Endothelial cell of umbilical vein (primary cell): ENCODE measurements around the gene SLC6A9. TPM values are rescaled to one million over a fixed set of nuclear protein-coding genes. Genes with fewer than 3 reads are reported as not detected.

Experiments used
- BruUV-seq: library from RNA; stranded (reverse); fragments of 400-500 nt; replicated peaks from 2 replicates; lab custom pipeline; 2021; lab: Mats Ljungman, UMichigan
- CTCF ChIA-PET: fragments of 300-600, 350-600 bp; sonication (Branson Sonifier 250); formaldehyde crosslinking; loops from one replicate; lab custom pipeline; 2021; ENCODE audit warnings: antibody characterized with exemption, inconsistent platforms; lab: Charles Lee
- POLR2A ChIA-PET: fragments of 300-600, 350-600 bp; sonication (Branson Sonifier 250); formaldehyde crosslinking; loops from one replicate; lab custom pipeline; 2021; ENCODE audit warnings: antibody characterized with exemption, inconsistent platforms; lab: Charles Lee
- DNase-seq: peaks from one replicate; pipeline ENCODE4 v3.0.0-alpha.2; 2011; ENCODE audit warnings: low read depth, low spot score
- FAIRE-seq: peaks from 2 replicates; lab custom pipeline; 2011; peaks lifted over from hg19 to GRCh38; lab: Jason Lieb, UNC
- H2AFZ ChIP-seq: 2 replicates; pipeline ENCODE4 v1.6.0; 2012; ENCODE audit warnings: low read depth, low read length, control low read depth, inconsistent platforms
- H3K27ac ChIP-seq: 2 replicates; pipeline ENCODE4 v1.5.1; 2011; ENCODE audit warnings: low read depth, mild to moderate bottlenecking, control low read depth, low read length, moderate library complexity; ENCODE audit not compliant: insufficient read depth
- H3K27me3 ChIP-seq, 2 experiments: 2 replicates each; pipeline versions ENCODE4 v1.6.0 to v1.6.1; 2011; ENCODE audit warnings: low read length in 2 of 2, mixed read lengths in 1 of 2; ENCODE audit not compliant: control insufficient read depth in 2 of 2, insufficient read depth in 2 of 2
- H3K36me3 ChIP-seq, 2 experiments: 2 replicates in 1 of 2; 3 replicates in 1 of 2; pipeline ENCODE4 v1.5.1; 2011; ENCODE audit warnings: low read length in 2 of 2, mild to moderate bottlenecking in 1 of 2, moderate library complexity in 1 of 2; ENCODE audit not compliant: control insufficient read depth in 2 of 2, insufficient read depth in 2 of 2; ENCODE audit errors: extremely low read depth in 1 of 2
- H3K4me1 ChIP-seq: 3 replicates; pipeline ENCODE4 v1.5.1; 2011; ENCODE audit warnings: mild to moderate bottlenecking, low read length; ENCODE audit not compliant: control insufficient read depth, insufficient read depth; ENCODE audit errors: extremely low read depth
- H3K4me2 ChIP-seq: 2 replicates; pipeline ENCODE4 v1.6.1; 2011; ENCODE audit warnings: low read length, control low read depth, mixed read lengths; ENCODE audit not compliant: insufficient read depth
- H3K4me3 ChIP-seq, 3 experiments: fragments of 200-600 bp in 1 of 3; sonication (generic), shearing (Covaris generic) in 1 of 3; replicated peaks in 1 of 3; 2 replicates each; pipeline ENCODE4 v1.5.1; 2011 to 2016; ENCODE audit warnings: control low read depth in 3 of 3, low read length in 3 of 3, mild to moderate bottlenecking in 2 of 3, inconsistent platforms in 1 of 3, low read depth in 1 of 3, moderate library complexity in 1 of 3; ENCODE audit not compliant: insufficient read depth in 1 of 3
- H3K79me2 ChIP-seq: 2 replicates; pipeline ENCODE4 v1.6.0; 2012; ENCODE audit warnings: low read length, inconsistent platforms; ENCODE audit not compliant: control insufficient read depth, insufficient read depth
- H3K9ac ChIP-seq: replicated peaks from 2 replicates; pipeline ENCODE3; 2011; ENCODE audit warnings: low read length, control low read depth; ENCODE audit not compliant: insufficient read depth; ENCODE audit errors: extremely low read depth
- H3K9me1 ChIP-seq: replicated peaks from 3 replicates; pipeline ENCODE4 v1.6.0; 2011; ENCODE audit warnings: mild to moderate bottlenecking, low read length; ENCODE audit not compliant: control insufficient read depth, insufficient read depth; ENCODE audit errors: extremely low read depth
- H3K9me3 ChIP-seq: replicated peaks from 2 replicates; pipeline ENCODE4 v1.5.1; 2012; ENCODE audit warnings: low read length, inconsistent platforms; ENCODE audit not compliant: control insufficient read depth, insufficient read depth
- H4K20me1 ChIP-seq: replicated peaks from 2 replicates; pipeline ENCODE3; 2011; ENCODE audit warnings: mild to moderate bottlenecking, low read length; ENCODE audit not compliant: control insufficient read depth, insufficient read depth; ENCODE audit errors: extremely low read depth
- EZH2 ChIP-seq: IDR thresholded peaks from 2 replicates; pipeline ENCODE4 v1.6.1; 2012; ENCODE audit warnings: borderline replicate concordance, low read depth, mild to moderate bottlenecking, moderate library complexity, low read length, inconsistent platforms; ENCODE audit not compliant: severe bottlenecking
- FOS ChIP-seq: IDR thresholded peaks from 2 replicates; pipeline ENCODE4 v1.6.1; 2011; ENCODE audit warnings: mild to moderate bottlenecking, low read length, moderate library complexity, borderline replicate concordance; ENCODE audit not compliant: insufficient read depth
- GATA2 ChIP-seq: IDR thresholded peaks from 2 replicates; pipeline ENCODE4 v1.7.0; 2011; ENCODE audit warnings: low read depth, mild to moderate bottlenecking, moderate library complexity, mixed read lengths, low read length; ENCODE audit not compliant: insufficient read length, insufficient read depth
- JUN ChIP-seq: IDR thresholded peaks from 2 replicates; pipeline ENCODE4 v1.6.1; 2011; ENCODE audit warnings: borderline replicate concordance, low read depth; ENCODE audit not compliant: insufficient read length, insufficient read depth
- MYC ChIP-seq: IDR thresholded peaks from one replicate; pipeline ENCODE4 v1.6.1; 2011; ENCODE audit warnings: mild to moderate bottlenecking, low read depth, low read length
- POLR2A ChIP-seq: IDR thresholded peaks from 2 replicates; pipeline ENCODE4 v1.6.1; 2012; ENCODE audit warnings: low read depth, mild to moderate bottlenecking, control low read depth, low read length
- POLR2AphosphoS5 ChIP-seq: IDR thresholded peaks from 2 replicates; pipeline ENCODE4 v1.6.1; 2012; ENCODE audit warnings: low read depth, mild to moderate bottlenecking, control low read depth, low read length, moderate library complexity; ENCODE audit not compliant: insufficient read depth
- dilution Hi-C: fragments of 300-500 bp; cut with MboI; formaldehyde crosslinking; loops from one replicate; pipeline ENCODE4 v1.15.0; 2019; ENCODE audit warnings: low sequenced_read_pairs; ENCODE audit not compliant: extremely low pct_ligation_motif_present
- intact Hi-C: fragments of 100-400 bp; cut with micrococcal nuclease; formaldehyde crosslinking; loops from one replicate; pipeline ENCODE4 v1.10.0; 2022
- polyA plus RNA-seq, 4 experiments: library from polyadenylated mRNA; depleted of rRNA in 3 of 4; stranded (reverse) in 3 of 4; unstranded in 1 of 4; fragments of >200 nt; gene quantifications; 2 replicates each; pipeline versions ENCODE4 v1.2.1 to v1.2.3, GENCODE V29; 2011 to 2012; ENCODE audit warnings: missing spikeins in 1 of 4
- total RNA-seq: library from RNA; stranded (reverse); gene quantifications from 2 replicates; pipeline ENCODE4 v1.2.3, GENCODE V29; 2021
- TF ChIP-seq, protein P1 (sequence below), 2 donors: IDR thresholded peaks; 1 replicate in 1 of 2; 2 replicates in 1 of 2; pipeline ENCODE4 v1.5.1; 2011; ENCODE audit warnings: low read length in 2 of 2, mild to moderate bottlenecking in 2 of 2, moderate library complexity in 2 of 2, control low read depth in 1 of 2, inconsistent platforms in 1 of 2, low read depth in 1 of 2; ENCODE audit not compliant: insufficient read depth in 1 of 2; ENCODE audit errors: extremely low read depth in 1 of 2
- TF ChIP-seq, protein P2 (sequence below): IDR thresholded peaks from 2 replicates; pipeline ENCODE4 v1.6.1; 2011; ENCODE audit not compliant: insufficient read depth, insufficient read length

The SLC6A9 gene
- total and polyA plus RNA-seq, 2 donors (not counting 3 experiments of a cell fraction or from before 2014, with no cell fraction given) = 0.80 to 1.5 TPM

GRCh38 chr1:43947874-43948437, 83.3 kb downstream of the SLC6A9 start:
- Histone ChIP-seq H3K36me3 (peaks cover 0 to 4% of the 10 kb centered on the region in 2 experiments), H3K27me3 (no peaks in the 10 kb centered on the region), H2AFZ (no peak overlapping the region), H3K79me2 (peaks cover 5% of the 10 kb centered on the region), H3K4me2 (peak overlapping the region; percentile 84), H3K4me1 (peaks cover 20% of the 10 kb centered on the region), H3K9me3 (no peaks in the 10 kb centered on the region), H4K20me1 (no peaks in the 10 kb centered on the region), H3K9ac (peak overlapping the region; percentile 97), H3K9me1 (no peaks in the 10 kb centered on the region), H3K4me3 (peak overlapping the region in 2 of 3 experiments; percentile 67 to 76), H3K27ac (no peak overlapping the region)
- ChIA-PET CTCF (interaction anchor here (6.9 to 7.2 kb wide), 2 partner anchors 14 to 183 kb away, joined by 69 to 93 read pairs; partner anchors contain the start of gene ARTN), POLR2A (no interaction called here)
- intact Hi-C loops = loop anchor here (5.0 kb wide), 1 partner anchor 99 kb away; no protein-coding TSS in a partner anchor
- BruUV-seq = no TSS peak
- no peak for TF ChIP-seq POLR2A
- TF ChIP-seq, protein P1, sequence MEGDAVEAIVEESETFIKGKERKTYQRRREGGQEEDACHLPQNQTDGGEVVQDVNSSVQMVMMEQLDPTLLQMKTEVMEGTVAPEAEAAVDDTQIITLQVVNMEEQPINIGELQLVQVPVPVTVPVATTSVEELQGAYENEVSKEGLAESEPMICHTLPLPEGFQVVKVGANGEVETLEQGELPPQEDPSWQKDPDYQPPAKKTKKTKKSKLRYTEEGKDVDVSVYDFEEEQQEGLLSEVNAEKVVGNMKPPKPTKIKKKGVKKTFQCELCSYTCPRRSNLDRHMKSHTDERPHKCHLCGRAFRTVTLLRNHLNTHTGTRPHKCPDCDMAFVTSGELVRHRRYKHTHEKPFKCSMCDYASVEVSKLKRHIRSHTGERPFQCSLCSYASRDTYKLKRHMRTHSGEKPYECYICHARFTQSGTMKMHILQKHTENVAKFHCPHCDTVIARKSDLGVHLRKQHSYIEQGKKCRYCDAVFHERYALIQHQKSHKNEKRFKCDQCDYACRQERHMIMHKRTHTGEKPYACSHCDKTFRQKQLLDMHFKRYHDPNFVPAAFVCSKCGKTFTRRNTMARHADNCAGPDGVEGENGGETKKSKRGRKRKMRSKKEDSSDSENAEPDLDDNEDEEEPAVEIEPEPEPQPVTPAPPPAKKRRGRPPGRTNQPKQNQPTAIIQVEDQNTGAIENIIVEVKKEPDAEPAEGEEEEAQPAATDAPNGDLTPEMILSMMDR (IDR thresholded peaks at IDR 0.05; ENCODE audit: extremely low read depth in 1 of 2, insufficient read depth in 1 of 2, low read depth in 1 of 2, low read length in 2 of 2) = no peak
- TF ChIP-seq GATA2 = no peak
- no peak for TF ChIP-seq JUN
- no peak for TF ChIP-seq MYC
- TF ChIP-seq, protein P2, sequence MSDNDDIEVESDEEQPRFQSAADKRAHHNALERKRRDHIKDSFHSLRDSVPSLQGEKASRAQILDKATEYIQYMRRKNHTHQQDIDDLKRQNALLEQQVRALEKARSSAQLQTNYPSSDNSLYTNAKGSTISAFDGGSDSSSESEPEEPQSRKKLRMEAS = no peak
- no peak for TF ChIP-seq POLR2AphosphoS5
- no peak for TF ChIP-seq EZH2
- no peak for TF ChIP-seq FOS
- no peak for FAIRE-seq
- dilution Hi-C loops = loop anchor here (25.0 kb wide), 1 partner anchor 186 kb away; no protein-coding TSS in a partner anchor
- peak; percentile 15 for DNase-seq
